KG1 (cell line): ENCODE data around the gene RMND1.

Experiments
- DNase-seq: peaks from one replicate; lab custom pipeline; 2025; lab: John Stamatoyannopoulos, UW

The RMND1 gene

GRCh38 chr6:151414641-151415260, 37.2 kb downstream of the RMND1 start:
- no peak for DNase-seq

- no peak for DNase-seq
These were observed 38.4 kb downstream of the RMND1 start for GRCh38 chr6:151413372-151414145.

- no peak for DNase-seq
These were observed 39.0 kb downstream of the RMND1 start for GRCh38 chr6:151412909-151413308.

GRCh38 chr6:151409679-151410078, 42.2 kb downstream of the RMND1 start:
- DNase-seq = no peak

GRCh38 chr6:151409260-151409659, 42.7 kb downstream of the RMND1 start:
- no peak for DNase-seq

GRCh38 chr6:151408858-151409257, 43.1 kb downstream of the RMND1 start:
- no peak for DNase-seq

GRCh38 chr6:151403919-151404308, 48.0 kb downstream of the RMND1 start:
- no peak for DNase-seq

- no peak for DNase-seq
These were observed 49.7 kb downstream of the RMND1 start for GRCh38 chr6:151402228-151402627.

- no peak for DNase-seq
These were observed 51.5 kb downstream of the RMND1 start for GRCh38 chr6:151400473-151400872.

- no peak for DNase-seq
These were observed 52.2 kb downstream of the RMND1 start for GRCh38 chr6:151399679-151400078.

GRCh38 chr6:151393410-151393809, 58.5 kb downstream of the RMND1 start:
- DNase-seq = no peak

GRCh38 chr6:151392427-151392826, 59.5 kb downstream of the RMND1 start:
- no peak for DNase-seq

GRCh38 chr6:151391471-151392413, 60.2 kb downstream of the RMND1 start, which contains the start of gene ZBTB2:
TSS of gene ZBTB2 (minus strand) at chr6:151391559. CDS start at chr6:151373637, 17,922 bp downstream.
- peak; percentile 25 for DNase-seq

GRCh38 chr6:151390851-151391470, 61.0 kb downstream of the RMND1 start:
- DNase-seq = peak; percentile 54

- peak; percentile 96 for DNase-seq
These were observed 61.6 kb downstream of the RMND1 start for GRCh38 chr6:151390276-151390850.

- DNase-seq = peak; percentile 83
These were observed 62.2 kb downstream of the RMND1 start for GRCh38 chr6:151389618-151390275.

GRCh38 chr6:151388997-151389617, 62.8 kb downstream of the RMND1 start:
- no peak for DNase-seq

GRCh38 chr6:151388236-151388635, 63.7 kb downstream of the RMND1 start:
- no peak for DNase-seq

- DNase-seq = no peak
These were observed 64.6 kb downstream of the RMND1 start for GRCh38 chr6:151387175-151387970.

- no peak for DNase-seq
These were observed 66.7 kb downstream of the RMND1 start for GRCh38 chr6:151385177-151385576.
